Measurements from ENCODE around the gene CAPN2. TPM values are rescaled to one million over a fixed set of nuclear protein-coding genes. Genes with fewer than 3 reads are reported as not detected.

Gene CAPN2
- total and polyA plus RNA-seq, 4 donors: 99.8 to 213 (median 199) TPM

DNA sequence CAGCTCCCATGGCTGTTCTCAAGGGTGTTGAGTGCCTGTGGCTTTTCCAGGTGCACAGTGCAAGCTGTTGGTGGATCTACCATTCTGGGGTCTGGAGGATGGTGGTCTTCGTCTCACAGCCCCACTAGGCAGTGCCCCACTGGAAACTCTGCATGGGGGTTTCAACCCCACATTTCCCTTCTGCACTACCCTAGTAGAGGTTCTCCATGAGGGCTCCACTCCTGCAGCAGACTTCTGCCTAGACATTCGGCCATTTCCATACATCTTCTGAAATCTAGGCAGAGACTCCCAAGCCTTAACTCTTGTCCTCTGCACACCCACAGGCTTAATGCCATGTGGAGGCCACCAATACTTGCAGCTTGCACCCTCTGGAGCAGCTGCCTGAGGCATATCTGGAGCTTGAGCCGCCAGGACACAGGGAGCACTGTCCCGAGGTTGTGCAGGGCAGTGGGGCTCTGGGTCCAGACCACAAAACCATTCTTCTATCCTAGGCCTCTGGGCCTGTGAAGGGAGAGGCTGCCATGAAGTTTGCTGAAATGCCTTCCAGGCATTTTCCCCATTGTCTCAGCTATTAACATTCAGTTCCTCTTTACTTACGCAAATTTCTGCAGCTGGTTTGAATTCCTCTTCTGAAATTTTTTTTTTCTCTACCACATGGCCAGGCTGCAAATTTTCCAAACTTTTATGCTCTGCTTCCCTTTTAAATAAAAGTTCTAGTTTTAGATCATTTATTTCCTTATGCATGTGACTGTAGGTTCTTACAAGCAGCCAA, 38.0 kb upstream of the CAPN2 start:
- Histone ChIP-seq H3K9me3 (ENCODE audit: control insufficient read depth, low read length) (peaks cover 5% of the 10 kb centered on the region), H3K4me1 (ENCODE audit: control insufficient read depth in 1 of 2, insufficient read depth in 2 of 2, low read length in 2 of 2) (no peaks in the 10 kb centered on the region), H3K36me3 (ENCODE audit: control insufficient read depth in 1 of 2, insufficient read depth in 2 of 2, low read length in 1 of 2) (no peaks in the 10 kb centered on the region), H3K4me3 (ENCODE audit: low read length in 2 of 2) (no peak overlapping the region), H3K27ac (ENCODE audit: low read depth in 1 of 2, low read length in 2 of 2) (no peak overlapping the region), H3K27me3 (ENCODE audit: control insufficient read depth in 1 of 2, insufficient read depth in 2 of 2, low read length in 1 of 2) (no peaks in the 10 kb centered on the region)
- 71% methylated on average over 5 of the region's 5 CpGs for WGBS, 2 donors
- DNase-seq (no peak), ATAC-seq (ENCODE audit: low FRiP score) (no peak)
- intact Hi-C loops (cut with DNase I): no loop called here

DNA sequence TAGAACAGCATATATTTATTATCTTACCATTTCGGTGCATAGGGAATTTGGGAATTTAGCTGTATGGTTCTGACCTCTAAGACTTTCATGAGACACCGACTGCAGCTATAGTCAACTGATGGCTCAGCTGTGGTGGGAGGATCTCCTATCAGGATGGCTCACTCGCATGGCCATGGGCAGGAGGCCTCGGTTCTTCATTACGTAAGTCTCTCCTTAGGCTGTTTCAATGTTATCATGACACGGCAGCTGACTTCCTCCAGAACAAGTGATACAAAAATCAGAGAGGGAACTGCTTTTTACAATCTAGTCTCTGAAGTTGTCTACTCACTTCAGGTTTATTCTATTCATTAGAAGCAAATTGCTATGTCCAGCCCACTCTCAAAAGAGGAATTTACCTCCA, 33.5 kb upstream of the CAPN2 start:
- WGBS, 2 donors: 85 to 87% methylated on average over 6 of the region's 6 CpGs
- ATAC-seq (ENCODE audit: low FRiP score): no peak
- H3K4me3 ChIP-seq (ENCODE audit: low read length in 2 of 2): no peak overlapping the region
- no peaks in the 10 kb centered on the region for H3K4me1 ChIP-seq (ENCODE audit: control insufficient read depth in 1 of 2, insufficient read depth in 2 of 2, low read length in 2 of 2)
- H3K27ac ChIP-seq (ENCODE audit: low read depth in 1 of 2, low read length in 2 of 2): no peak overlapping the region
- H3K36me3 ChIP-seq (ENCODE audit: control insufficient read depth in 1 of 2, insufficient read depth in 2 of 2, low read length in 1 of 2): no peaks in the 10 kb centered on the region
- no peaks in the 10 kb centered on the region for H3K27me3 ChIP-seq (ENCODE audit: control insufficient read depth in 1 of 2, insufficient read depth in 2 of 2, low read length in 1 of 2)
- intact Hi-C loops (cut with DNase I): no loop called here
- no peak for DNase-seq
- H3K9me3 ChIP-seq (ENCODE audit: control insufficient read depth, low read length): peaks cover 5% of the 10 kb centered on the region

DNA sequence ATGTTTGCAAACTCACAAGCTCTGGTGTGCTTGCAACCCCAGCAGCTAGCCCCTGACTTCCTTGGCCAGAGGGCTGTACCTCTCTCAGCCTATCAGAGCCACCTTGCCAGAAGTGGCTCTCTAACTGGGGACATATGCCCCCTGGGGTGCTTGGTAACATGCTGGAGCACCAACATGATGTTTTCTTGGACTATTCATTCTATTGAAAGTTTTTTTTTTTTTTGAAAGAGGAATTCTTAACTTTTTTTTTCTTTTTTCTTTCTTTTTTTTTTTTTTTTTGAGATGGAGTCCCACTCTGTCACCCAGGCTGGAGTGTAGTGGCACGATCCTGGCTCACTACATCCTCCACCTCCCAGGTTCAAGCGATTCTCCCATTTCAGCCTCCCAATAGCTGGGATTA, 32.2 kb upstream of the CAPN2 start:
- no peaks in the 10 kb centered on the region for H3K4me1 ChIP-seq (ENCODE audit: control insufficient read depth in 1 of 2, insufficient read depth in 2 of 2, low read length in 2 of 2)
- 94 to 97% methylated on average over 2 of the region's 2 CpGs for whole genome bisulfite sequencing, 2 donors
- H3K27ac ChIP-seq (ENCODE audit: low read depth in 1 of 2, low read length in 2 of 2): no peak overlapping the region
- DNase-seq (no peak), ATAC-seq (ENCODE audit: low FRiP score) (no peak)
- peaks cover 1% of the 10 kb centered on the region for H3K9me3 ChIP-seq (ENCODE audit: control insufficient read depth, low read length)
- H3K27me3 ChIP-seq (ENCODE audit: control insufficient read depth in 1 of 2, insufficient read depth in 2 of 2, low read length in 1 of 2): no peaks in the 10 kb centered on the region
- no peak overlapping the region for H3K4me3 ChIP-seq (ENCODE audit: low read length in 2 of 2)
- no peaks in the 10 kb centered on the region for H3K36me3 ChIP-seq (ENCODE audit: control insufficient read depth in 1 of 2, insufficient read depth in 2 of 2, low read length in 1 of 2)
- intact Hi-C loops (cut with DNase I): loop anchor here (5.0 kb wide), 1 partner anchor 548 kb away; no protein-coding TSS in a partner anchor

GRCh38 chr1:223682502-223682901, 29.8 kb upstream of the CAPN2 start:
- intact Hi-C loops (cut with DNase I): loop anchor here (5.0 kb wide), 1 partner anchor 550 kb away; no protein-coding TSS in a partner anchor

GRCh38 chr1:223683586-223684487, 28.5 kb upstream of the CAPN2 start:
- peaks cover 0 to 1% of the 10 kb centered on the region in 2 donors for H3K27me3 ChIP-seq (ENCODE audit: control insufficient read depth in 1 of 2, insufficient read depth in 2 of 2, low read length in 1 of 2)
- 60 to 61% methylated on average over 9 of the region's 9 CpGs for whole genome bisulfite sequencing, 2 donors
- no peak for ATAC-seq (ENCODE audit: low FRiP score)

More at GRCh38 chr1:223682502-223682901, 29.8 kb upstream of the CAPN2 start:
- DNase-seq (no peak), ATAC-seq (ENCODE audit: low FRiP score) (no peak)
- H3K27me3 ChIP-seq (ENCODE audit: control insufficient read depth in 1 of 2, insufficient read depth in 2 of 2, low read length in 1 of 2): peaks cover 0 to 1% of the 10 kb centered on the region in 2 donors
- WGBS, 2 donors: 84 to 91% methylated on average over 3 of the region's 3 CpGs
- no peaks in the 10 kb centered on the region for H3K4me1 ChIP-seq (ENCODE audit: control insufficient read depth in 1 of 2, insufficient read depth in 2 of 2, low read length in 2 of 2)
- H3K9me3 ChIP-seq (ENCODE audit: control insufficient read depth, low read length): peaks cover 2% of the 10 kb centered on the region
- no peak overlapping the region for H3K27ac ChIP-seq (ENCODE audit: low read depth in 1 of 2, low read length in 2 of 2)
- no peaks in the 10 kb centered on the region for H3K36me3 ChIP-seq (ENCODE audit: control insufficient read depth in 1 of 2, insufficient read depth in 2 of 2, low read length in 1 of 2)
- H3K4me3 ChIP-seq (ENCODE audit: low read length in 2 of 2): no peak overlapping the region

DNA sequence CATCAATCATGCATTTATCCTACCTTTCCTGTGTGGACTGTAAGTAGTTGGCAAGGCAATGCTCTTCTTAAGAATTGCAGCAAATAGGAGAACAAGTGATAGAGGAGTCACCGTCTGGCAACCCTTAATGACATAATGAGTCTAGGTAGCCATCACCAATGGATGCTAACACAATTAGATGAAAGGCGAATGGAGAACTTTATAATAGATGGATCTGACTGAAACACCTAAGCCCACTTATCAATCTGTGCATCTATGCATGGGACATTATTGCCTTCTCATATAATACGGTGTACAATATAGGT, 27.9 kb upstream of the CAPN2 start:
- intact Hi-C loops (cut with DNase I): loop anchor here (5.0 kb wide), 1 partner anchor 552 kb away; no protein-coding TSS in a partner anchor
- no peak for DNase-seq
- Histone ChIP-seq H3K27me3 (ENCODE audit: control insufficient read depth in 1 of 2, insufficient read depth in 2 of 2, low read length in 1 of 2) (peaks cover 0 to 1% of the 10 kb centered on the region in 2 donors), H3K4me1 (ENCODE audit: control insufficient read depth in 1 of 2, insufficient read depth in 2 of 2, low read length in 2 of 2) (no peaks in the 10 kb centered on the region), H3K36me3 (ENCODE audit: control insufficient read depth in 1 of 2, insufficient read depth in 2 of 2, low read length in 1 of 2) (no peaks in the 10 kb centered on the region), H3K4me3 (ENCODE audit: low read length in 2 of 2) (no peak overlapping the region), H3K27ac (ENCODE audit: low read depth in 1 of 2, low read length in 2 of 2) (no peak overlapping the region), H3K9me3 (ENCODE audit: control insufficient read depth, low read length) (peaks cover 2% of the 10 kb centered on the region)
- 79 to 84% methylated on average over 3 of the region's 3 CpGs for WGBS, 2 donors
- ATAC-seq (ENCODE audit: low FRiP score): no peak

More at GRCh38 chr1:223683586-223684487, 28.5 kb upstream of the CAPN2 start:
- intact Hi-C loops (cut with DNase I): loop anchor here (5.0 kb wide), 1 partner anchor 552 kb away; no protein-coding TSS in a partner anchor
- Histone ChIP-seq H3K4me3 (ENCODE audit: low read length in 2 of 2) (no peak overlapping the region), H3K9me3 (ENCODE audit: control insufficient read depth, low read length) (peaks cover 2% of the 10 kb centered on the region), H3K4me1 (ENCODE audit: control insufficient read depth in 1 of 2, insufficient read depth in 2 of 2, low read length in 2 of 2) (no peaks in the 10 kb centered on the region), H3K27ac (ENCODE audit: low read depth in 1 of 2, low read length in 2 of 2) (no peak overlapping the region), H3K36me3 (ENCODE audit: control insufficient read depth in 1 of 2, insufficient read depth in 2 of 2, low read length in 1 of 2) (no peaks in the 10 kb centered on the region)
- DNase-seq: no peak

- H3K36me3 ChIP-seq (ENCODE audit: control insufficient read depth in 1 of 2, insufficient read depth in 2 of 2, low read length in 1 of 2): no peaks in the 10 kb centered on the region
- H3K4me3 ChIP-seq (ENCODE audit: low read length in 2 of 2): no peak overlapping the region
- 66 to 84% methylated on average over 4 of the region's 4 CpGs for WGBS, 2 donors
- intact Hi-C loops (cut with DNase I): no loop called here
- no peaks in the 10 kb centered on the region for H3K27me3 ChIP-seq (ENCODE audit: control insufficient read depth in 1 of 2, insufficient read depth in 2 of 2, low read length in 1 of 2)
- H3K4me1 ChIP-seq (ENCODE audit: control insufficient read depth in 1 of 2, insufficient read depth in 2 of 2, low read length in 2 of 2): no peaks in the 10 kb centered on the region
- no peak overlapping the region for H3K27ac ChIP-seq (ENCODE audit: low read depth in 1 of 2, low read length in 2 of 2)
- ATAC-seq (ENCODE audit: low FRiP score) (no peak), DNase-seq (no peak)
- H3K9me3 ChIP-seq (ENCODE audit: control insufficient read depth, low read length): peaks cover 1% of the 10 kb centered on the region
Observed at GRCh38 chr1:223691121-223691520, 21.2 kb upstream of the CAPN2 start.

DNA sequence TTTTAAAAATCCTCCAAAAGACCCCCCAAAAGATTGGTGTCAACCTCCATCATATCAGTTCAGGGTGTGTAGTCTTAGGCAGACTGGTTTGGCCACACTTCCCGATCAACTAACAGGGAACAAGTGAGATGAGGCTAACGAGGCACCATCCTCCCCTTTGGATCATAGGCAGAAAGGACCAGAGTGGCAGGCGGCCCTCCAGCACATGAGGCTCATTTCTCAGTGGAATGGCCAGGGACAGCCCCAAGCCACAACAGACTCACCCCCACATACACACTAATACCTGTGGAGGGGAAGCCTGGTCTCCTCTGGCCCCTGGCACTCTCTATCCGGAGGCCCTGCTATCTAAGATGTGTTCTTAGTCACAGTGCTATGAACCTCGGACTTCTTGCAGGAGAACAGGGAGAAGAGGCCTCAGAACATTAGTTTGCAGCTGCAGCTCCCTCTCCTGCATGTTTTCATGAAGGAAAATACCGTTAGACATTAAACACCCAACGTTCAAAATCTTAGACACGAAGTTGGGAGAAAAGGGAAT, 17.3 kb upstream of the CAPN2 start:
- ATAC-seq (ENCODE audit: low FRiP score) (no peak), DNase-seq (no peak)
- no peak overlapping the region for H3K27ac ChIP-seq (ENCODE audit: low read depth in 1 of 2, low read length in 2 of 2)
- H3K36me3 ChIP-seq (ENCODE audit: control insufficient read depth in 1 of 2, insufficient read depth in 2 of 2, low read length in 1 of 2): no peaks in the 10 kb centered on the region
- intact Hi-C loops (cut with DNase I): no loop called here
- no peak overlapping the region for H3K4me3 ChIP-seq (ENCODE audit: low read length in 2 of 2)
- H3K27me3 ChIP-seq (ENCODE audit: control insufficient read depth in 1 of 2, insufficient read depth in 2 of 2, low read length in 1 of 2): no peaks in the 10 kb centered on the region
- 69 to 72% methylated on average over 8 of the region's 8 CpGs for WGBS, 2 donors
- peaks cover under 1 to 3% of the 10 kb centered on the region in 2 donors for H3K4me1 ChIP-seq (ENCODE audit: control insufficient read depth in 1 of 2, insufficient read depth in 2 of 2, low read length in 2 of 2)
- H3K9me3 ChIP-seq (ENCODE audit: control insufficient read depth, low read length): no peaks in the 10 kb centered on the region

Data from aorta (tissue), 5 donors.